CD4-positive, alpha-beta T cell (primary cell): ENCODE data around the gene TMEM179. TPM values are rescaled to one million over a fixed set of nuclear protein-coding genes. Genes with fewer than 3 reads are reported as not detected.
A peak's percentile ranks its signal among the peaks of the same experiment; 100 is the strongest.

Experiments used
- ATAC-seq: fragments of 200-7000 bp; cut with Tn5 transposase; one replicate; pipeline ENCODE4 v1.10.0; 2022; ENCODE audit warnings: mild to moderate bottlenecking; ENCODE audit not compliant: poor library complexity
- CTCF ChIA-PET: fragments of 350-600 bp; sonication (Branson Sonifier 250); formaldehyde crosslinking; loops from one replicate; lab custom pipeline; 2021; ENCODE audit warnings: antibody characterized with exemption, inconsistent platforms; lab: Charles Lee
- POLR2A ChIA-PET: fragments of 350-600 bp; sonication (Branson Sonifier 250); formaldehyde crosslinking; loops from one replicate; lab custom pipeline; 2021; ENCODE audit warnings: antibody characterized with exemption, inconsistent platforms; lab: Charles Lee
- DNase-seq, 14 experiments: peaks; one replicate each; pipeline ENCODE4 v3.0.0-alpha.2; 2013 to 2020; ENCODE audit warnings: mixed read lengths in 2 of 14
- H3K27ac ChIP-seq, 2 donors: one replicate each; pipeline versions ENCODE4 v1.5.1 to v1.7.0; 2013; ENCODE audit warnings: low read length in 2 of 2, low read depth in 1 of 2, mild to moderate bottlenecking in 1 of 2
- H3K27me3 ChIP-seq, 2 experiments: 1 replicate in 1 of 2; 2 replicates in 1 of 2; pipeline versions ENCODE4 v1.6.1 to v1.7.0; 2013; ENCODE audit warnings: low read length in 2 of 2, control low read depth in 1 of 2, mild to moderate bottlenecking in 1 of 2, moderate library complexity in 1 of 2; ENCODE audit not compliant: insufficient read depth in 2 of 2, control insufficient read depth in 1 of 2
- H3K36me3 ChIP-seq: one replicate; pipeline ENCODE4 v1.6.1; 2013; ENCODE audit warnings: low read length, control low read depth; ENCODE audit not compliant: insufficient read depth
- H3K4me1 ChIP-seq: one replicate; pipeline ENCODE4 v1.6.1; 2013; ENCODE audit warnings: low read length, control low read depth; ENCODE audit not compliant: insufficient read depth
- H3K4me3 ChIP-seq: one replicate; pipeline ENCODE4 v1.5.1; 2013; ENCODE audit warnings: mild to moderate bottlenecking, low read length, moderate library complexity
- H3K9me3 ChIP-seq, 2 experiments: 1 replicate in 1 of 2; 2 replicates in 1 of 2; pipeline versions ENCODE4 v1.6.1 to v1.7.0; 2013; ENCODE audit warnings: low read length in 2 of 2, mild to moderate bottlenecking in 2 of 2, control low read depth in 1 of 2, moderate library complexity in 1 of 2; ENCODE audit not compliant: control insufficient read depth in 1 of 2, insufficient read depth in 1 of 2
- H3K27ac Mint-ChIP-seq: one replicate; pipeline ENCODE4 v1.8.0; 2020; ENCODE audit warnings: mixed read lengths
- H3K27me3 Mint-ChIP-seq: one replicate; pipeline ENCODE4 v1.8.0; 2021; ENCODE audit warnings: mixed read lengths
- H3K36me3 Mint-ChIP-seq: one replicate; pipeline ENCODE4 v1.8.0; 2021; ENCODE audit warnings: low read depth, mixed read lengths
- H3K4me1 Mint-ChIP-seq: one replicate; pipeline ENCODE4 v1.8.0; 2021; ENCODE audit warnings: low read depth, mixed read lengths
- H3K4me3 Mint-ChIP-seq: one replicate; pipeline ENCODE4 v1.8.0; 2020; ENCODE audit warnings: mild to moderate bottlenecking, mixed read lengths
- H3K9me3 Mint-ChIP-seq: one replicate; pipeline ENCODE4 v1.8.0; 2020; ENCODE audit warnings: mixed read lengths
- CTCF ChIP-seq: fragments of 200-600 bp; IDR thresholded peaks from one replicate; pipeline ENCODE4 v1.8.0; 2022; ENCODE audit warnings: antibody characterized with exemption, mild to moderate bottlenecking
- intact Hi-C, 2 experiments: fragments of 100-400 bp; cut with DNase I in 1 of 2; cut with micrococcal nuclease in 1 of 2; formaldehyde crosslinking; loops; one replicate each; pipeline versions ENCODE4 v1.15.1 to v1.9.0; 2023 to 2025; cut with DNase I, micrococcal nuclease
- total RNA-seq, 174 experiments: library from RNA in 2 of 174; stranded (reverse) in 2 of 174; gene quantifications; one replicate each; pipeline ENCODE4 v1.2.3 and lab custom pipeline; 2021 to 2026

Gene TMEM179
- total RNA-seq, 2 experiments from 2014 or later, result not detected

GRCh38 chr14:104547998-104548700 lies 56.4 kb downstream of the TMEM179 start:
- ChIA-PET POLR2A (no interaction called here), CTCF (no interaction called here)
- intact Hi-C loops, result no loop called here
- no peaks in the 10 kb centered on the region for H3K4me1 ChIP-seq
- Mint-ChIP-seq H3K27ac (no peak overlapping the region), H3K9me3 (no peaks in the 10 kb centered on the region), H3K4me3 (no peak overlapping the region), H3K27me3 (peaks cover 34% of the 10 kb centered on the region), H3K36me3 (no peaks in the 10 kb centered on the region), H3K4me1 (no peaks in the 10 kb centered on the region)
- no peak for ATAC-seq
- H3K9me3 ChIP-seq, result no peaks in the 10 kb centered on the region
- no peaks in the 10 kb centered on the region for H3K36me3 ChIP-seq
- DNase-seq, result no peak
- H3K27ac ChIP-seq, result no peak overlapping the region
- no peak overlapping the region for H3K4me3 ChIP-seq
- peaks cover 3 to 10% of the 10 kb centered on the region in 2 experiments for H3K27me3 ChIP-seq
- TF ChIP-seq CTCF, result no peak

- no peaks in the 10 kb centered on the region for H3K36me3 ChIP-seq
- H3K9me3 ChIP-seq, result no peaks in the 10 kb centered on the region
- ChIA-PET CTCF (no interaction called here), POLR2A (no interaction called here)
- Mint-ChIP-seq H3K27ac (no peak overlapping the region), H3K4me3 (no peak overlapping the region), H3K9me3 (no peaks in the 10 kb centered on the region), H3K36me3 (no peaks in the 10 kb centered on the region), H3K4me1 (no peaks in the 10 kb centered on the region), H3K27me3 (peaks cover 40% of the 10 kb centered on the region)
- no peaks in the 10 kb centered on the region for H3K4me1 ChIP-seq
- H3K27me3 ChIP-seq, result peaks cover 8 to 10% of the 10 kb centered on the region in 2 experiments
- intact Hi-C loops, result no loop called here
- DNase-seq (no peak), ATAC-seq (no peak)
- H3K4me3 ChIP-seq, result no peak overlapping the region
- H3K27ac ChIP-seq, result no peak overlapping the region
- TF ChIP-seq CTCF, result no peak
Measured at GRCh38 chr14:104547310-104547997, 57.1 kb downstream of the TMEM179 start.

- ChIA-PET POLR2A (no interaction called here), CTCF (no interaction called here)
- peaks cover 10 to 12% of the 10 kb centered on the region in 2 experiments for H3K27me3 ChIP-seq
Measured at GRCh38 chr14:104546591-104547309, 57.8 kb downstream of the TMEM179 start.

More at GRCh38 chr14:104546591-104547309, 57.8 kb downstream of the TMEM179 start:
- Mint-ChIP-seq H3K9me3 (no peaks in the 10 kb centered on the region), H3K36me3 (no peaks in the 10 kb centered on the region), H3K27ac (no peak overlapping the region), H3K27me3 (peaks cover 40% of the 10 kb centered on the region), H3K4me3 (no peak overlapping the region), H3K4me1 (no peaks in the 10 kb centered on the region)
- ATAC-seq (no peak), DNase-seq (peak in 1 of 14 experiments; percentile 5)
- no peak overlapping the region for H3K27ac ChIP-seq
- H3K36me3 ChIP-seq, result no peaks in the 10 kb centered on the region
- no peaks in the 10 kb centered on the region for H3K4me1 ChIP-seq
- intact Hi-C loops, result no loop called here
- H3K9me3 ChIP-seq, result no peaks in the 10 kb centered on the region
- no peak for TF ChIP-seq CTCF
- no peak overlapping the region for H3K4me3 ChIP-seq
